K562 (cell line): ENCODE measurements around the gene TTLL3. TPM values are rescaled to one million over a fixed set of nuclear protein-coding genes. Genes with fewer than 3 reads are reported as not detected.

Source experiments
- BRCA1 ChIP-seq, 2 experiments: fragments of 450-650 bp in 1 of 2; sonication (generic) in 1 of 2; formaldehyde crosslinking in 1 of 2; IDR thresholded peaks; 2 replicates each; pipeline versions ENCODE4 v1.5.0 to v1.6.1; 2017 to 2020; ENCODE audit warnings: mild to moderate bottlenecking in 1 of 2, missing genetic modification reagents in 1 of 2
- BRD4 ChIP-seq: fragments of 200-600 bp; sonication (generic); IDR thresholded peaks from 2 replicates; pipeline ENCODE4 v1.6.1; 2017; ENCODE audit warnings: inconsistent platforms
- DLX4 ChIP-seq: fragments of 250-450 bp; sonication (Bioruptor Pico); IDR thresholded peaks from 2 replicates; pipeline ENCODE4 v1.6.1; 2021; ENCODE audit warnings: mild to moderate bottlenecking
- FOXK1 ChIP-seq: sonication (generic); formaldehyde crosslinking; IDR thresholded peaks from 2 replicates; pipeline ENCODE4 v1.8.0; 2022; ENCODE audit warnings: missing genetic modification reagents, mild to moderate bottlenecking, borderline replicate concordance
- GABPA ChIP-seq: fragments of 200-800 bp; sonication (Bioruptor generic); conservative IDR thresholded peaks from 2 replicates; pipeline ENCODE4 v1.6.1; 2016; ENCODE audit warnings: low read depth, missing genetic modification characterization, missing compliant biosample characterization
- HNRNPUL1 ChIP-seq: fragments of 200-400 bp; formaldehyde crosslinking; IDR thresholded peaks from 2 replicates; pipeline ENCODE4 v1.6.1; 2017; ENCODE audit warnings: low read length
- LCOR ChIP-seq: sonication (generic); formaldehyde crosslinking; IDR thresholded peaks from 2 replicates; pipeline ENCODE4 v1.8.0; 2022; ENCODE audit warnings: mild to moderate bottlenecking, missing genetic modification reagents
- MCM5 ChIP-seq: fragments of 450-650 bp; IDR thresholded peaks from 2 replicates; pipeline ENCODE4 v1.6.1; 2016; ENCODE audit warnings: low read depth
- MTA2 ChIP-seq: fragments of 450-650 bp; IDR thresholded peaks from 2 replicates; pipeline ENCODE4 v1.6.1; 2016; ENCODE audit warnings: low read depth
- NFRKB ChIP-seq: fragments of 450-650 bp; IDR thresholded peaks from 2 replicates; pipeline ENCODE4 v1.6.1; 2016; ENCODE audit warnings: low read depth
- PHF8 ChIP-seq: fragments of 200-600 bp; sonication (generic); IDR thresholded peaks from 2 replicates; pipeline ENCODE4 v1.6.1; 2012; ENCODE audit warnings: mixed run types, mild to moderate bottlenecking, inconsistent platforms, low read length, moderate library complexity, borderline replicate concordance
- POLR2AphosphoS5 ChIP-seq: IDR thresholded peaks from 2 replicates; pipeline ENCODE4 v1.6.1; 2011; ENCODE audit warnings: mild to moderate bottlenecking, low read depth, low read length, moderate library complexity; ENCODE audit not compliant: control insufficient read depth, insufficient read depth
- SIRT6 ChIP-seq: IDR thresholded peaks from one replicate; pipeline ENCODE4 v1.6.1; 2012; ENCODE audit warnings: low read depth, mild to moderate bottlenecking, control low read depth, inconsistent platforms, low read length, moderate library complexity
- SMAD1 ChIP-seq: fragments of 150-350 bp; IDR thresholded peaks from 2 replicates; pipeline ENCODE4 v1.6.1; 2014; ENCODE audit warnings: low read length, low read depth; ENCODE audit not compliant: partially characterized antibody
- STAG1 ChIP-seq: sonication (generic); formaldehyde crosslinking; IDR thresholded peaks from 2 replicates; pipeline ENCODE4 v1.5.0; 2020; ENCODE audit warnings: missing genetic modification reagents, borderline replicate concordance
- TEAD4 ChIP-seq, 2 experiments: sonication (generic) in 1 of 2; formaldehyde crosslinking in 1 of 2; IDR thresholded peaks; 2 replicates each; pipeline versions ENCODE4 v1.6.1 to v1.8.0; 2012 to 2022; ENCODE audit warnings: borderline replicate concordance in 1 of 2, inconsistent platforms in 1 of 2, low read length in 1 of 2, mild to moderate bottlenecking in 1 of 2, missing genetic modification reagents in 1 of 2
- XRCC5 ChIP-seq: fragments of 200-400 bp; formaldehyde crosslinking; IDR thresholded peaks from 2 replicates; pipeline ENCODE4 v1.6.1; 2017; ENCODE audit warnings: low read depth, mild to moderate bottlenecking, low read length
- ZBTB26 ChIP-seq: fragments of 450-650 bp; formaldehyde crosslinking; IDR thresholded peaks from 2 replicates; pipeline ENCODE4 v1.4.0; 2022; ENCODE audit warnings: missing genetic modification characterization
- ZBTB9 ChIP-seq: fragments of 450-650 bp; formaldehyde crosslinking; IDR thresholded peaks from 2 replicates; pipeline ENCODE4 v1.4.0; 2020; ENCODE audit warnings: mild to moderate bottlenecking, moderate library complexity
- ZMIZ1 ChIP-seq, 2 experiments: fragments of 150-350 bp in 1 of 2; IDR thresholded peaks; 2 replicates each; pipeline ENCODE4 v1.6.1; 2012 to 2016; ENCODE audit warnings: low read depth in 2 of 2, low read length in 2 of 2, mild to moderate bottlenecking in 1 of 2, moderate library complexity in 1 of 2
- ZNF12 ChIP-seq: sonication (generic); formaldehyde crosslinking; IDR thresholded peaks from 2 replicates; pipeline ENCODE4 v1.4.0; 2020; ENCODE audit warnings: mild to moderate bottlenecking, missing genetic modification reagents
- ZNF77 ChIP-seq: fragments of 250-450 bp; sonication (Bioruptor Pico); IDR thresholded peaks from 2 replicates; pipeline ENCODE4 v1.5.0; 2020
- polyA plus RNA-seq, 8 experiments: library from polyadenylated mRNA; depleted of rRNA in 4 of 8; stranded (reverse) in 5 of 8; unstranded in 3 of 8; fragments of >200 nt; fragmentation: Nextera tagmentation in 2 of 8; fragmentation: Illumina TruSeq in 1 of 8; extraction: Ambion mirVana in 2 of 8; extraction: Trizol in 1 of 8; gene quantifications; 2 replicates each; pipeline versions ENCODE4 v1.2.1 to v1.2.3, GENCODE V29; 2011 to 2014; ENCODE audit warnings: inconsistent platforms in 1 of 8, missing spikeins in 1 of 8
- total RNA-seq, 7 experiments: library from RNA; depleted of rRNA in 6 of 7; stranded (reverse); fragments of >200 nt in 6 of 7; fragmentation: Illumina TruSeq in 2 of 7; extraction: Trizol in 2 of 7; gene quantifications; 2 replicates each; pipeline versions ENCODE4 v1.2.1 to v1.2.3, GENCODE V29; 2011 to 2021; ENCODE audit warnings: low replicate concordance in 1 of 7

TTLL3 gene
- total and polyA plus RNA-seq, 9 of the 15 experiments (the other 6 are each of a cell fraction or from before 2014, with no cell fraction given): 8.9 to 106 (median 33.2) TPM

GRCh38 chr3:9793161-9793781 lies 16.8 kb upstream of the TTLL3 start (continued):
- no peak; a peak in 1 of 4 replicates for TF ChIP-seq ZMIZ1 (IDR thresholded peaks at IDR 0.05; ENCODE audit: low read depth in 2 of 2, low read length in 2 of 2)
- no peak for TF ChIP-seq MTA2
- peak; percentile 95 for TF ChIP-seq BRD4
- peak; percentile 75; the same call in 1 of the 2 replicates for TF ChIP-seq HNRNPUL1
- peak; percentile 77 for TF ChIP-seq PHF8
- 0 out of 2 replicates have a peak, but pooled peaks have one; percentile 5 for TF ChIP-seq TEAD4 (IDR thresholded peaks at IDR 0.05; ENCODE audit: low read length)
- no peak for TF ChIP-seq TEAD4 (CRISPR knock-in tag; IDR thresholded peaks at IDR 0.05; ENCODE audit: borderline replicate concordance)
- TF ChIP-seq ZNF12: peak; percentile 71; the same call in 1 of the 2 replicates
- peak; percentile 75 for TF ChIP-seq GABPA (tag)
- TF ChIP-seq XRCC5: no peak
- peak; percentile 74 for TF ChIP-seq FOXK1 (CRISPR knock-in tag)
- no peak for TF ChIP-seq STAG1 (CRISPR knock-in tag)
- peak; percentile 65; the same call in 1 of the 2 replicates for TF ChIP-seq NFRKB
- TF ChIP-seq DLX4: no peak
- no peak for TF ChIP-seq ZBTB26 (CRISPR knock-in tag)
- TF ChIP-seq MCM5: no peak
- TF ChIP-seq POLR2AphosphoS5: peak; percentile 51; the same call in 1 of the 2 replicates
- 0 out of 2 replicates have a peak, but pooled peaks have one; percentile 56 for TF ChIP-seq ZBTB9
- no peak for TF ChIP-seq ZNF77
- peak; percentile 6 for TF ChIP-seq SMAD1
- peak; percentile 24 for TF ChIP-seq SIRT6
- TF ChIP-seq BRCA1 (IDR thresholded peaks at IDR 0.05): no peak
- no peak for TF ChIP-seq BRCA1 (CRISPR knock-in tag; IDR thresholded peaks at IDR 0.05)
- TF ChIP-seq LCOR (CRISPR knock-in tag): peak; percentile 48; the same call in 1 of the 2 replicates
